Sigmoid colon (tissue), 3 donors: ENCODE measurements around the gene DNAJC19.

Source experiments
- POLR2A ChIP-seq, 2 donors: fragments of 450-650 bp; IDR thresholded peaks; one replicate each; pipeline ENCODE4 v1.6.1; 2016; ENCODE audit warnings: antibody characterized with exemption in 2 of 2, mild to moderate bottlenecking in 2 of 2, moderate library complexity in 2 of 2
- TF ChIP-seq, protein P1 (sequence below), 4 experiments: fragments of 450-650 bp in 3 of 4; fragments of 200-600 bp in 1 of 4; IDR thresholded peaks; one replicate each; pipeline ENCODE4 v1.5.1; 2016 to 2019; ENCODE audit warnings: antibody characterized with exemption in 4 of 4, mild to moderate bottlenecking in 3 of 4, moderate library complexity in 2 of 4

DNA sequence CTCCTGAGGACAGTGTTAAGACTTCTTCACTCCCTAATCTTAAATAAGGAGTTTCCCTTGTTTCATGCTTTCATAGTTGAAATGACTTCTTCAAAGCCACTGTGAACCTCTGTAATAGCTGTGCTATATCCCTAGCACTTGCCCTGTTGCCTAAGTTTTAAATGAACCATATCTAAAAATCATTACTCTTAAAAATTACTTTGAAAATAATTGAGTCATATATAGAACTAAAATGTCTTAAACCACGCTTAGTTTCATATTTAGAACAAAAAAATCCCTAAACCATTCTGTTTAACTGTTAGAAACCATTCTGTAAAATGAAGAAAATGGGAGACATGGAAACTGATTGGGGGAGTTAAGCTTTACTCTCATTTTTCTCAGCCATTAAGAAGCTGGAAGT is 29.8 kb downstream of the DNAJC19 start:
- TF ChIP-seq, protein P1, sequence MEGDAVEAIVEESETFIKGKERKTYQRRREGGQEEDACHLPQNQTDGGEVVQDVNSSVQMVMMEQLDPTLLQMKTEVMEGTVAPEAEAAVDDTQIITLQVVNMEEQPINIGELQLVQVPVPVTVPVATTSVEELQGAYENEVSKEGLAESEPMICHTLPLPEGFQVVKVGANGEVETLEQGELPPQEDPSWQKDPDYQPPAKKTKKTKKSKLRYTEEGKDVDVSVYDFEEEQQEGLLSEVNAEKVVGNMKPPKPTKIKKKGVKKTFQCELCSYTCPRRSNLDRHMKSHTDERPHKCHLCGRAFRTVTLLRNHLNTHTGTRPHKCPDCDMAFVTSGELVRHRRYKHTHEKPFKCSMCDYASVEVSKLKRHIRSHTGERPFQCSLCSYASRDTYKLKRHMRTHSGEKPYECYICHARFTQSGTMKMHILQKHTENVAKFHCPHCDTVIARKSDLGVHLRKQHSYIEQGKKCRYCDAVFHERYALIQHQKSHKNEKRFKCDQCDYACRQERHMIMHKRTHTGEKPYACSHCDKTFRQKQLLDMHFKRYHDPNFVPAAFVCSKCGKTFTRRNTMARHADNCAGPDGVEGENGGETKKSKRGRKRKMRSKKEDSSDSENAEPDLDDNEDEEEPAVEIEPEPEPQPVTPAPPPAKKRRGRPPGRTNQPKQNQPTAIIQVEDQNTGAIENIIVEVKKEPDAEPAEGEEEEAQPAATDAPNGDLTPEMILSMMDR (IDR thresholded peaks at IDR 0.05), result no peak
- TF ChIP-seq POLR2A (IDR thresholded peaks at IDR 0.05), result no peak
